HG03521 (cell line): ENCODE measurements around the gene SDHD.
"Not testable (repeated sequence)": the region's sequence is repeated elsewhere in the genome, so short reads cannot be mapped to it uniquely, and the experiment has no call there.

Experiments used
- ATAC-seq: cut with Tn5 transposase; IDR thresholded peaks from one replicate; pipeline ENCODE4 v1.9.1; 2021; ENCODE audit warnings: mild to moderate bottlenecking, moderate library complexity; ENCODE audit not compliant: unreplicated experiment

SDHD gene

GRCh38 chr11:112086422-112087191 is at the start of gene SDHD, which contains the start of gene TIMM8B:
TSS of gene SDHD (plus strand) at chr11:112086873. CDS start at chr11:112086908, 35 bp downstream.
TSS of gene TIMM8B (minus strand) at chr11:112086756. CDS start at chr11:112086723, 33 bp downstream.
- ATAC-seq: peak; percentile 93

- ATAC-seq: no peak
These were observed 49.1 kb upstream of the SDHD start for GRCh38 chr11:112037527-112037926.

GRCh38 chr11:112042161-112042960 is 44.3 kb upstream of the SDHD start:
- ATAC-seq: no peak

GRCh38 chr11:112042961-112043304 is 43.7 kb upstream of the SDHD start:
- no peak for ATAC-seq

- no peak for ATAC-seq
These were observed 41.7 kb upstream of the SDHD start for GRCh38 chr11:112044961-112045360.

GRCh38 chr11:112046647-112047046 is 40.0 kb upstream of the SDHD start:
- ATAC-seq: not testable (repeated sequence)

- ATAC-seq: not testable (repeated sequence)
These were observed 38.4 kb upstream of the SDHD start for GRCh38 chr11:112048256-112048655.

- no peak for ATAC-seq
These were observed 36.9 kb upstream of the SDHD start for GRCh38 chr11:112049777-112050176.

GRCh38 chr11:112050721-112051120 is 36.0 kb upstream of the SDHD start:
- ATAC-seq: peak; percentile 83

- ATAC-seq: no peak
These were observed 34.9 kb upstream of the SDHD start for GRCh38 chr11:112051768-112052167.

GRCh38 chr11:112057170-112057569 is 29.5 kb upstream of the SDHD start:
- ATAC-seq: no peak

- ATAC-seq: no peak
These were observed 28.6 kb upstream of the SDHD start for GRCh38 chr11:112058103-112058502.

- ATAC-seq: no peak
These were observed 23.8 kb upstream of the SDHD start for GRCh38 chr11:112062923-112063322.

GRCh38 chr11:112073941-112074811 is 12.5 kb upstream of the SDHD start, which contains the start of the genes NKAPD1 and PIH1D2:
TSS of gene NKAPD1 (plus strand) at chr11:112074299. CDS start at chr11:112075575, 1,276 bp downstream.
TSS of gene PIH1D2 (minus strand) at chr11:112074017. CDS start at chr11:112073174, 843 bp downstream.
- peak; percentile 78 for ATAC-seq

- no peak for ATAC-seq
These were observed 3.9 kb upstream of the SDHD start for GRCh38 chr11:112082729-112083128.

- peak; percentile 23 for ATAC-seq
These were observed 751 bp upstream of the SDHD start for GRCh38 chr11:112085822-112086421.

- ATAC-seq: no peak
These were observed 539 bp downstream of the SDHD start for GRCh38 chr11:112087212-112087611.

GRCh38 chr11:112095302-112095701 is 8.6 kb downstream of the SDHD start:
- not testable (repeated sequence) for ATAC-seq

GRCh38 chr11:112096194-112096593 is 9.5 kb downstream of the SDHD start:
- ATAC-seq: no peak
